Karpas-422 (cell line): ENCODE results near the gene INS. TPM values are rescaled to one million over a fixed set of nuclear protein-coding genes. Genes with fewer than 3 reads are reported as not detected.

Source experiments
- DNase-seq: peaks from one replicate; pipeline ENCODE4 v3.0.0-alpha.2; 2015
- H2AFZ ChIP-seq: fragments of 200-600 bp; sonication (generic); 2 replicates; pipeline ENCODE4 v1.6.1; 2014; ENCODE audit warnings: antibody characterized with exemption, low read length, mixed read lengths
- H3K27ac ChIP-seq: fragments of 200-600 bp; sonication (generic); 2 replicates; pipeline ENCODE4 v1.5.1; 2014; ENCODE audit warnings: mild to moderate bottlenecking, low read length, moderate library complexity
- H3K27me3 ChIP-seq: fragments of 200-600 bp; sonication (generic); 2 replicates; pipeline ENCODE4 v1.6.1; 2014; ENCODE audit warnings: low read length, mixed read lengths
- H3K36me3 ChIP-seq: fragments of 200-600 bp; sonication (generic); 2 replicates; pipeline ENCODE4 v1.6.1; 2014; ENCODE audit warnings: low read length, mixed read lengths; ENCODE audit not compliant: insufficient read depth
- H3K4me1 ChIP-seq: fragments of 200-600 bp; sonication (generic); 2 replicates; pipeline ENCODE4 v1.6.1; 2014; ENCODE audit warnings: mild to moderate bottlenecking, low read length, mixed read lengths
- H3K4me2 ChIP-seq: fragments of 200-600 bp; sonication (generic); 2 replicates; pipeline ENCODE4 v1.6.1; 2014; ENCODE audit warnings: low read length, low read depth, mild to moderate bottlenecking; ENCODE audit not compliant: poor library complexity, severe bottlenecking
- H3K4me3 ChIP-seq: fragments of 200-600 bp; sonication (generic); 2 replicates; pipeline ENCODE4 v1.5.1; 2014; ENCODE audit warnings: mild to moderate bottlenecking, antibody characterized with exemption, low read length, mixed read lengths
- H3K79me2 ChIP-seq: fragments of 200-600 bp; sonication (generic); 2 replicates; pipeline ENCODE4 v1.6.1; 2014; ENCODE audit warnings: mild to moderate bottlenecking, low read length, mixed read lengths
- H3K9ac ChIP-seq: fragments of 200-600 bp; sonication (generic); 2 replicates; pipeline ENCODE4 v1.6.0; 2014; ENCODE audit warnings: low read length
- H3K9me2 ChIP-seq: fragments of 200-600 bp; sonication (generic), shearing (Covaris generic); replicated peaks from 2 replicates; pipeline ENCODE4 v1.6.0; 2014; ENCODE audit warnings: mild to moderate bottlenecking, low read length, moderate library complexity; ENCODE audit not compliant: insufficient read depth
- H3K9me3 ChIP-seq: fragments of 300-700, 200-600 bp; sonication (generic); 2 replicates; pipeline ENCODE4 v1.6.1; 2014; ENCODE audit warnings: low read length, mixed read lengths
- H4K20me1 ChIP-seq: fragments of 200-600 bp; sonication (generic); 2 replicates; pipeline ENCODE4 v1.6.1; 2014; ENCODE audit warnings: mild to moderate bottlenecking, antibody characterized with exemption, low read length, low read depth; ENCODE audit not compliant: insufficient read depth
- total RNA-seq: library from RNA; depleted of rRNA; stranded (reverse); fragments of >200 nt; shearing (Covaris generic); gene quantifications from 2 replicates; pipeline ENCODE4 v1.2.3, GENCODE V29; 2014; ENCODE audit warnings: low replicate concordance

INS gene
- total RNA-seq, 1 experiment from 2014 or later = not detected

GRCh38 chr11:2132874-2133240, 28.2 kb downstream of the INS start:
- no peaks in the 10 kb centered on the region for H4K20me1 ChIP-seq
- H3K27ac ChIP-seq = no peak overlapping the region
- no peaks in the 10 kb centered on the region for H3K36me3 ChIP-seq
- no peak for DNase-seq
- no peak overlapping the region for H3K4me2 ChIP-seq
- no peaks in the 10 kb centered on the region for H3K9me3 ChIP-seq
- H3K4me3 ChIP-seq = no peak overlapping the region
- no peak overlapping the region for H2AFZ ChIP-seq
- H3K79me2 ChIP-seq = no peaks in the 10 kb centered on the region
- H3K27me3 ChIP-seq = no peaks in the 10 kb centered on the region
- H3K4me1 ChIP-seq = no peaks in the 10 kb centered on the region
- H3K9ac ChIP-seq = no peak overlapping the region
- H3K9me2 ChIP-seq = no peaks in the 10 kb centered on the region

- Histone ChIP-seq H3K9ac (no peak overlapping the region), H3K36me3 (no peaks in the 10 kb centered on the region), H2AFZ (no peak overlapping the region), H4K20me1 (no peaks in the 10 kb centered on the region), H3K79me2 (no peaks in the 10 kb centered on the region), H3K4me2 (no peak overlapping the region), H3K27me3 (no peaks in the 10 kb centered on the region), H3K27ac (no peak overlapping the region), H3K9me3 (no peaks in the 10 kb centered on the region), H3K4me1 (no peaks in the 10 kb centered on the region), H3K9me2 (no peaks in the 10 kb centered on the region), H3K4me3 (no peak overlapping the region)
- DNase-seq = no peak
Observed at GRCh38 chr11:2132246-2132645, 28.8 kb downstream of the INS start.

GRCh38 chr11:2131371-2132236, 29.4 kb downstream of the INS start:
- Histone ChIP-seq H3K36me3 (no peaks in the 10 kb centered on the region), H3K9ac (no peak overlapping the region), H3K27me3 (no peaks in the 10 kb centered on the region), H3K9me3 (no peaks in the 10 kb centered on the region), H3K79me2 (no peaks in the 10 kb centered on the region), H3K4me2 (no peak overlapping the region), H3K27ac (no peak overlapping the region), H3K4me3 (no peak overlapping the region), H3K9me2 (no peaks in the 10 kb centered on the region), H3K4me1 (no peaks in the 10 kb centered on the region), H4K20me1 (no peaks in the 10 kb centered on the region), H2AFZ (no peak overlapping the region)
- DNase-seq = no peak

GRCh38 chr11:2130881-2131352, 30.1 kb downstream of the INS start:
- H3K36me3 ChIP-seq = no peaks in the 10 kb centered on the region
- no peaks in the 10 kb centered on the region for H3K9me3 ChIP-seq
- no peak overlapping the region for H3K4me3 ChIP-seq
- H4K20me1 ChIP-seq = no peaks in the 10 kb centered on the region
- H3K9ac ChIP-seq = no peak overlapping the region
- H3K9me2 ChIP-seq = no peaks in the 10 kb centered on the region
- no peaks in the 10 kb centered on the region for H3K27me3 ChIP-seq
- H2AFZ ChIP-seq = no peak overlapping the region
- no peak overlapping the region for H3K27ac ChIP-seq
- no peak for DNase-seq
- no peak overlapping the region for H3K4me2 ChIP-seq
- no peaks in the 10 kb centered on the region for H3K79me2 ChIP-seq
- no peaks in the 10 kb centered on the region for H3K4me1 ChIP-seq

- no peaks in the 10 kb centered on the region for H3K9me2 ChIP-seq
- no peaks in the 10 kb centered on the region for H3K4me1 ChIP-seq
- H3K9me3 ChIP-seq = no peaks in the 10 kb centered on the region
- no peak overlapping the region for H3K27ac ChIP-seq
- no peak overlapping the region for H3K9ac ChIP-seq
- DNase-seq = no peak
- H3K36me3 ChIP-seq = no peaks in the 10 kb centered on the region
- H3K4me3 ChIP-seq = no peak overlapping the region
- H2AFZ ChIP-seq = no peak overlapping the region
- no peaks in the 10 kb centered on the region for H3K27me3 ChIP-seq
- no peaks in the 10 kb centered on the region for H4K20me1 ChIP-seq
- H3K4me2 ChIP-seq = no peak overlapping the region
- no peaks in the 10 kb centered on the region for H3K79me2 ChIP-seq
Observed at GRCh38 chr11:2129699-2130366, 31.2 kb downstream of the INS start.

GRCh38 chr11:2129308-2129698, 31.7 kb downstream of the INS start:
- no peak overlapping the region for H3K9ac ChIP-seq
- no peak overlapping the region for H2AFZ ChIP-seq
- no peaks in the 10 kb centered on the region for H3K9me3 ChIP-seq
- no peaks in the 10 kb centered on the region for H3K9me2 ChIP-seq
- no peak overlapping the region for H3K4me2 ChIP-seq
- no peaks in the 10 kb centered on the region for H3K27me3 ChIP-seq
- H3K4me1 ChIP-seq = no peaks in the 10 kb centered on the region
- no peak for DNase-seq
- no peaks in the 10 kb centered on the region for H3K36me3 ChIP-seq
- no peak overlapping the region for H3K27ac ChIP-seq
- no peaks in the 10 kb centered on the region for H3K79me2 ChIP-seq
- no peak overlapping the region for H3K4me3 ChIP-seq
- no peaks in the 10 kb centered on the region for H4K20me1 ChIP-seq

- no peak for DNase-seq
- no peak overlapping the region for H2AFZ ChIP-seq
- no peak overlapping the region for H3K27ac ChIP-seq
- H3K4me1 ChIP-seq = no peaks in the 10 kb centered on the region
- no peaks in the 10 kb centered on the region for H3K9me3 ChIP-seq
- no peak overlapping the region for H3K4me2 ChIP-seq
- H3K9me2 ChIP-seq = no peaks in the 10 kb centered on the region
- H3K79me2 ChIP-seq = no peaks in the 10 kb centered on the region
- no peak overlapping the region for H3K4me3 ChIP-seq
- H3K36me3 ChIP-seq = no peaks in the 10 kb centered on the region
- H4K20me1 ChIP-seq = no peaks in the 10 kb centered on the region
- no peaks in the 10 kb centered on the region for H3K27me3 ChIP-seq
- no peak overlapping the region for H3K9ac ChIP-seq
Observed at GRCh38 chr11:2128511-2129307, 32.3 kb downstream of the INS start.

GRCh38 chr11:2128130-2128510, 32.9 kb downstream of the INS start:
- H4K20me1 ChIP-seq = no peaks in the 10 kb centered on the region
- H3K4me2 ChIP-seq = no peak overlapping the region
- H3K4me3 ChIP-seq = no peak overlapping the region
- H3K9ac ChIP-seq = no peak overlapping the region
- no peaks in the 10 kb centered on the region for H3K27me3 ChIP-seq
- H3K9me2 ChIP-seq = no peaks in the 10 kb centered on the region
- H3K4me1 ChIP-seq = no peaks in the 10 kb centered on the region
- no peaks in the 10 kb centered on the region for H3K79me2 ChIP-seq
- H3K27ac ChIP-seq = no peak overlapping the region
- no peaks in the 10 kb centered on the region for H3K9me3 ChIP-seq
- no peak overlapping the region for H2AFZ ChIP-seq
- H3K36me3 ChIP-seq = no peaks in the 10 kb centered on the region
- no peak for DNase-seq
